Hepatocyte (in vitro differentiated cells): Measurements from ENCODE around the gene SLC22A23. TPM values are rescaled to one million over a fixed set of nuclear protein-coding genes. Genes with fewer than 3 reads are reported as not detected.
A peak's percentile ranks its signal among the peaks of the same experiment; 100 is the strongest.

ENCODE experiments used
- DNase-seq: peaks from one replicate; pipeline ENCODE4 v3.0.0-alpha.2; 2016; ENCODE audit warnings: low spot score
- H2AFZ ChIP-seq: fragments of 200-600 bp; sonication (generic); 2 replicates; pipeline ENCODE4 v1.6.0; 2016; ENCODE audit warnings: antibody characterized with exemption, mild to moderate bottlenecking
- H3K27ac ChIP-seq: fragments of 200-600 bp; sonication (generic); 2 replicates; pipeline ENCODE4 v1.5.1; 2016; ENCODE audit warnings: mild to moderate bottlenecking
- H3K27me3 ChIP-seq: fragments of 200-600 bp; sonication (generic); 2 replicates; pipeline ENCODE4 v1.6.1; 2016
- H3K36me3 ChIP-seq: fragments of 200-600 bp; sonication (generic); replicated peaks from 2 replicates; pipeline ENCODE4 v1.5.1; 2016; ENCODE audit warnings: low read depth; ENCODE audit not compliant: insufficient read depth
- H3K4me1 ChIP-seq: fragments of 200-600 bp; sonication (generic); 2 replicates; pipeline ENCODE4 v1.5.1; 2016; ENCODE audit warnings: mild to moderate bottlenecking, moderate library complexity; ENCODE audit not compliant: insufficient read depth
- H3K4me2 ChIP-seq: fragments of 200-600 bp; sonication (generic); 2 replicates; pipeline ENCODE4 v1.6.0; 2016
- H3K4me3 ChIP-seq: fragments of 200-600 bp; sonication (generic); 2 replicates; pipeline ENCODE4 v1.5.1; 2016; ENCODE audit warnings: mild to moderate bottlenecking
- H3K79me2 ChIP-seq: fragments of 200-600 bp; sonication (generic); 2 replicates; pipeline ENCODE4 v1.6.0; 2017; ENCODE audit warnings: mild to moderate bottlenecking
- H3K9me2 ChIP-seq: fragments of 200-600 bp; sonication (generic); replicated peaks from 2 replicates; pipeline ENCODE4 v1.6.0; 2017; ENCODE audit warnings: mild to moderate bottlenecking; ENCODE audit not compliant: insufficient read depth
- H3K9me3 ChIP-seq: fragments of 200-600 bp; sonication (generic); 2 replicates; pipeline ENCODE4 v1.5.1; 2016; ENCODE audit warnings: low read depth, mild to moderate bottlenecking
- H4K20me1 ChIP-seq: fragments of 200-600 bp; sonication (generic); 2 replicates; pipeline ENCODE4 v1.6.0; 2016; ENCODE audit warnings: mild to moderate bottlenecking; ENCODE audit not compliant: insufficient read depth, poor library complexity, severe bottlenecking
- EZH2 ChIP-seq: fragments of 200-600 bp; sonication (generic); IDR thresholded peaks from 2 replicates; pipeline ENCODE4 v1.6.1; 2016; ENCODE audit warnings: antibody characterized with exemption, mild to moderate bottlenecking, borderline replicate concordance
- EZH2phosphoT487 ChIP-seq: fragments of 200-600 bp; sonication (generic); IDR thresholded peaks from one replicate; pipeline ENCODE4 v1.6.1; 2018; ENCODE audit warnings: antibody characterized with exemption, mild to moderate bottlenecking, low read depth, moderate library complexity; ENCODE audit not compliant: unreplicated experiment, severe bottlenecking
- WGBS: methylation state at CpG from one replicate; pipeline ENCODE4 v1.1.6; 2016; ENCODE audit warnings: low lambda C conversion rate; ENCODE audit errors: missing lambda C conversion rate; 5-methylcytosine and 5-hydroxymethylcytosine counted together
- polyA plus RNA-seq: library from polyadenylated mRNA; unstranded; fragments of >200 nt; fragmentation: Nextera tagmentation; extraction: Ambion mirVana; gene quantifications from 2 replicates; pipeline ENCODE4 v1.2.1, GENCODE V29; 2016
- total RNA-seq: library from RNA; depleted of rRNA; stranded (reverse); fragments of >200 nt; gene quantifications from 2 replicates; pipeline ENCODE4 v1.2.3, GENCODE V29; 2014
- TF ChIP-seq, protein P1 (sequence below): fragments of 200-600 bp; sonication (generic); IDR thresholded peaks from 2 replicates; pipeline ENCODE4 v1.5.1; 2016; ENCODE audit warnings: antibody characterized with exemption, mild to moderate bottlenecking; ENCODE audit not compliant: poor library complexity

The SLC22A23 gene, protein sequence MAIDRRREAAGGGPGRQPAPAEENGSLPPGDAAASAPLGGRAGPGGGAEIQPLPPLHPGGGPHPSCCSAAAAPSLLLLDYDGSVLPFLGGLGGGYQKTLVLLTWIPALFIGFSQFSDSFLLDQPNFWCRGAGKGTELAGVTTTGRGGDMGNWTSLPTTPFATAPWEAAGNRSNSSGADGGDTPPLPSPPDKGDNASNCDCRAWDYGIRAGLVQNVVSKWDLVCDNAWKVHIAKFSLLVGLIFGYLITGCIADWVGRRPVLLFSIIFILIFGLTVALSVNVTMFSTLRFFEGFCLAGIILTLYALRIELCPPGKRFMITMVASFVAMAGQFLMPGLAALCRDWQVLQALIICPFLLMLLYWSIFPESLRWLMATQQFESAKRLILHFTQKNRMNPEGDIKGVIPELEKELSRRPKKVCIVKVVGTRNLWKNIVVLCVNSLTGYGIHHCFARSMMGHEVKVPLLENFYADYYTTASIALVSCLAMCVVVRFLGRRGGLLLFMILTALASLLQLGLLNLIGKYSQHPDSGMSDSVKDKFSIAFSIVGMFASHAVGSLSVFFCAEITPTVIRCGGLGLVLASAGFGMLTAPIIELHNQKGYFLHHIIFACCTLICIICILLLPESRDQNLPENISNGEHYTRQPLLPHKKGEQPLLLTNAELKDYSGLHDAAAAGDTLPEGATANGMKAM
- total RNA-seq (14.0 and 14.8 TPM in 2 replicates), polyA plus RNA-seq (13.1 and 14.3 TPM in 2 replicates)

DNA sequence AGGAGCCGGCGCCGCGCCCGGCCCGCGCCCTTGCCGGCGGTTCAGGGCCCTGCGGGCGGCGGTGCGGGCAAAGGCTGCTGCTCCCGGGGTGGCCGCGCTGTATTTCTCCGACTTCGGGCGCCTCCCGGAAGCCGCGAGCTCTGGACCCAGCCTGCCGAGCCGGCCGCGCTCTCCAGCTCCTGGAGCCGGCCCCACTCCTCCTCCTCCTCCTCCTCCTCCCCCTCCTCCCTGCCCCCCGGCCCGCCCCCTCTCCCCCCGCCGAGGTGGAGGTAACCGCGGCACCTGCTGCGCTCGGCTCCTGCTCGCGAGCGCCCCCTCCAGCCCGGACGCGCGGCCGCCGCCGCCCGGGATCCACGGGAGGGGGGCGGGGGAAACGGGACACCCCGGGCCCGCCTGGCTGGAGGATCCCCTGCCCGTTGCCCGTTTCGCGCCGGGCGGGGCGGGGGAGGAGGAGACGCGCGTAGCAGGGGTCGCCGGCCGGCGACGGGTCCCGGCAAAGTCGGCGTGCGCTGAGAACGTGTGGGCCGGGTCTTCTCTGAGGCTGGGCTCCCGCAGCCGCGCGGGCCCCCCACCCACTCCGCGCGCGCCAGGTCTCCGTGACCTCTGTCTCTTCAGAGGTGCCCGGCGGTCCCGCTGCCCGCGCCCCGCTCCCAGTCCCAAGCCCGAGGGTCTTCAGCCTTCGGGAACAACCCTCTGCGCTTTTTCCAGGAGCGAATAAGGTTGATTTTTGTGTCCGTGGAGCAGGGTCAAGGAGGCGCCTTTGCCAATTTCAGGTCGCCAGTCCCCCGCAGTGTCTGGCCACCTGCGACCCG, at the start of gene SLC22A23:
TSS of gene SLC22A23 (minus strand) at position 153 of the 812 bp plus-strand sequence. CDS start 491 bp downstream, outside the sequence.
- no peaks in the 10 kb centered on the region for H3K36me3 ChIP-seq
- peaks cover 6% of the 10 kb centered on the region for H4K20me1 ChIP-seq
- H3K4me1 ChIP-seq, result no peaks in the 10 kb centered on the region
- peak within 1 kb of the TSS; percentile 72 for H3K4me3 ChIP-seq
- no peaks in the 10 kb centered on the region for H3K9me3 ChIP-seq
- H3K27ac ChIP-seq, result no peak within 1 kb of the TSS
- WGBS, result 1% methylated on average over 49 of the region's 97 CpGs
- no peaks in the 10 kb centered on the region for H3K9me2 ChIP-seq
- peak within 1 kb of the TSS; percentile 100 for H3K4me2 ChIP-seq
- TF ChIP-seq, protein P1, sequence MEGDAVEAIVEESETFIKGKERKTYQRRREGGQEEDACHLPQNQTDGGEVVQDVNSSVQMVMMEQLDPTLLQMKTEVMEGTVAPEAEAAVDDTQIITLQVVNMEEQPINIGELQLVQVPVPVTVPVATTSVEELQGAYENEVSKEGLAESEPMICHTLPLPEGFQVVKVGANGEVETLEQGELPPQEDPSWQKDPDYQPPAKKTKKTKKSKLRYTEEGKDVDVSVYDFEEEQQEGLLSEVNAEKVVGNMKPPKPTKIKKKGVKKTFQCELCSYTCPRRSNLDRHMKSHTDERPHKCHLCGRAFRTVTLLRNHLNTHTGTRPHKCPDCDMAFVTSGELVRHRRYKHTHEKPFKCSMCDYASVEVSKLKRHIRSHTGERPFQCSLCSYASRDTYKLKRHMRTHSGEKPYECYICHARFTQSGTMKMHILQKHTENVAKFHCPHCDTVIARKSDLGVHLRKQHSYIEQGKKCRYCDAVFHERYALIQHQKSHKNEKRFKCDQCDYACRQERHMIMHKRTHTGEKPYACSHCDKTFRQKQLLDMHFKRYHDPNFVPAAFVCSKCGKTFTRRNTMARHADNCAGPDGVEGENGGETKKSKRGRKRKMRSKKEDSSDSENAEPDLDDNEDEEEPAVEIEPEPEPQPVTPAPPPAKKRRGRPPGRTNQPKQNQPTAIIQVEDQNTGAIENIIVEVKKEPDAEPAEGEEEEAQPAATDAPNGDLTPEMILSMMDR, result peak; percentile 76
- no peak for TF ChIP-seq EZH2phosphoT487
- peaks cover 38% of the 10 kb centered on the region for H3K79me2 ChIP-seq
- H2AFZ ChIP-seq, result peak within 1 kb of the TSS; percentile 95
- DNase-seq, result peak; percentile 87
- peaks cover 7% of the 10 kb centered on the region for H3K27me3 ChIP-seq

DNA sequence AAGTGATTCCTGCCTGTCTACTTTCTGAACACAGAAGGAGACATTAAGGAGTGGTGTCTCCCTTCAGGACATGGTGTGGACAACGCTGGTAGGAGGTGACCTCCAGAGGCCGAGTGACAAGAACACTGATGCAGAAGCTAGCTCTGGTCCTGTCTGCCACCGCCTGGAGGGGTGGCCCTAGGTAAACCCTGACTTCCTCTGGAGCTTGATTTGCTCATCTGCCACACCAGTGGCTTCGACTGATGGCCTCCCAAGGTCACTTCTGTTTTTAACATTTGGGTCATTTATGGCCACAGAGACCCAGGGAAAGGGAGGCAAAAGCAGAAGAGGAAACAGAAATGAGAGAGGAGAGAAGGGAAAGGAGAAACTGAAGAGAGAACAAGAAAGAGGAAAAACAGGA, 49.4 kb upstream of the SLC22A23 start:
- H4K20me1 ChIP-seq, result no peaks in the 10 kb centered on the region
- no peak overlapping the region for H3K4me3 ChIP-seq
- H3K79me2 ChIP-seq, result no peaks in the 10 kb centered on the region
- no peaks in the 10 kb centered on the region for H3K9me2 ChIP-seq
- no peaks in the 10 kb centered on the region for H3K36me3 ChIP-seq
- H3K9me3 ChIP-seq, result no peaks in the 10 kb centered on the region
- 80% methylated on average over 4 of the region's 4 CpGs for WGBS
- DNase-seq, result no peak
- peaks cover 17% of the 10 kb centered on the region for H3K4me1 ChIP-seq
- peak overlapping the region; percentile 13 for H3K27ac ChIP-seq
- no peaks in the 10 kb centered on the region for H3K27me3 ChIP-seq
- no peak overlapping the region for H2AFZ ChIP-seq
- no peak overlapping the region for H3K4me2 ChIP-seq
- TF ChIP-seq, protein P1, result no peak
- TF ChIP-seq EZH2 (no peak), EZH2phosphoT487 (no peak)

DNA sequence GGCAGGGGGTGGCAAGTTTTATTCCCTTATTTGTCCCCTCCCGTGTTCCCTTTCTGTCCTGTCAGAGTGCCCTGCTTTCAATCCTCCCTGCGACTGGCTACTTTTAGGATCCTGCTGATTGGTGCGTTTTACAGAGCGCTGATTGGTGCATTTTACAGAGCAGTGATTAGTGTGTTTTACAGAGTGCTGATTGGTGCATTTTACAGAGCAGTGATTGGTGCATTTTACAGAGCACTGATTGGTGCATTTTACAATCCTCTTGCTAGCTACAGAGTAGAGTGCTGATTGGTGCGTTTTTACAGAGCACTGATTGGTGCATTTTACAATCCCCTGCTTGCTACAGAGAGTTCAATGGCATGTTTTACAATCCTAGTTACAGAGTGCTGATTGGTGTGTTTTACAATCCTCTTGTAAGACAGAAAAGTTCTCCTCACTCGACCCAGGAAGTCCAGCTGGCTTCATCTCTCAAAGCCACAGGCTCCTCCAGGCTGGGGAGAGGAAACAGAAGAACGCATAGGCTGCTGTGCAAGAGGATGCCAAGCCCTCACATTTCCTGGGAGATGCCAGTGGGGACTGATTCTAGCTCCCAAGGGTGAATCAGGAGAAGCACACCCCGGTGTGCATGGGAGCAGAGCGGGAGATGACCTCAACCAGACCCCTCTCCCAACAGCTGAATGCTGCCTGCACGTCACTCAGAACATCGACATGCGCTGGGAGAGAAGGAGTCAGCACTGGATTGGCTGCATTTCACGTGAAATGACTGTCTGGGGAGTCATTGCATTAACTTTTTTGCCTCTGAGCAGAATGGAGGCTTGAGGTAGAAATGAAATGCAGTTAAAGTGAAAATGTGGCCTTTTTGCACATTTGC, 48.3 kb upstream of the SLC22A23 start:
- Histone ChIP-seq H3K27me3 (no peaks in the 10 kb centered on the region), H3K79me2 (no peaks in the 10 kb centered on the region), H3K9me2 (no peaks in the 10 kb centered on the region), H3K36me3 (no peaks in the 10 kb centered on the region), H3K27ac (no peak overlapping the region), H3K4me2 (no peak overlapping the region), H3K4me3 (no peak overlapping the region), H4K20me1 (no peaks in the 10 kb centered on the region), H2AFZ (no peak overlapping the region), H3K4me1 (peaks cover 17% of the 10 kb centered on the region), H3K9me3 (no peaks in the 10 kb centered on the region)
- no peak for DNase-seq
- TF ChIP-seq, protein P1, result no peak
- TF ChIP-seq EZH2phosphoT487 (no peak), EZH2 (no peak)
- WGBS, result 94% methylated on average over 12 of the region's 13 CpGs
